ENCODE results near the gene CELF2. TPM values are rescaled to one million over a fixed set of nuclear protein-coding genes. Genes with fewer than 3 reads are reported as not detected.
"Not testable (repeated sequence)": the region's sequence is repeated elsewhere in the genome, so short reads cannot be mapped to it uniquely, and the experiment has no call there.

CELF2 gene
- total RNA-seq, 2 donors from 2014 or later: 10.4 to 11.2 TPM

DNA sequence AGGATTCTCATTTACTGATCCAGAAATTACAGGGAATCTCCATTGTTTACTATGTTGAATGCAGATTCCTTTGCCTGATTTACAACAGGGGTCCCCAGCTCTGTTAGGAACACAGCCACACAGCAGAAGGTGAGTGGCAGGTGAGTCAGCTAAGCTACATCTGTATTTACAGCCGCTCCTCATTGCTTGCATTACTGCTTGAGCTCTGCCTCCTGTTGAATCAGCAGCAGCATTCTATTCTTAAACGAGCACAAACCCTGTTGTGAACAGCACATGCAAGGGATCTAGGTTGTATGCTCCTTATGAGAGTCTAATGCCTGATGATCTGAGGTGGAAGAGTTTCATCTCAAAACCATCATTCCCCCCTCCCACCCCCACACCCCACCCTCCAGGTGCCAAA, 23.3 kb upstream of the CELF2 start:
- H3K4me3 ChIP-seq: no peak overlapping the region
- no peaks in the 10 kb centered on the region for H3K36me3 ChIP-seq (replicated peaks in 1 of 2; ENCODE audit: insufficient read depth in 1 of 2, low read depth in 2 of 2)
- no peak overlapping the region for H3K27ac ChIP-seq
- WGBS, 2 donors: 47 to 74% methylated on average over 2 of the region's 2 CpGs
- TF ChIP-seq, protein P1, sequence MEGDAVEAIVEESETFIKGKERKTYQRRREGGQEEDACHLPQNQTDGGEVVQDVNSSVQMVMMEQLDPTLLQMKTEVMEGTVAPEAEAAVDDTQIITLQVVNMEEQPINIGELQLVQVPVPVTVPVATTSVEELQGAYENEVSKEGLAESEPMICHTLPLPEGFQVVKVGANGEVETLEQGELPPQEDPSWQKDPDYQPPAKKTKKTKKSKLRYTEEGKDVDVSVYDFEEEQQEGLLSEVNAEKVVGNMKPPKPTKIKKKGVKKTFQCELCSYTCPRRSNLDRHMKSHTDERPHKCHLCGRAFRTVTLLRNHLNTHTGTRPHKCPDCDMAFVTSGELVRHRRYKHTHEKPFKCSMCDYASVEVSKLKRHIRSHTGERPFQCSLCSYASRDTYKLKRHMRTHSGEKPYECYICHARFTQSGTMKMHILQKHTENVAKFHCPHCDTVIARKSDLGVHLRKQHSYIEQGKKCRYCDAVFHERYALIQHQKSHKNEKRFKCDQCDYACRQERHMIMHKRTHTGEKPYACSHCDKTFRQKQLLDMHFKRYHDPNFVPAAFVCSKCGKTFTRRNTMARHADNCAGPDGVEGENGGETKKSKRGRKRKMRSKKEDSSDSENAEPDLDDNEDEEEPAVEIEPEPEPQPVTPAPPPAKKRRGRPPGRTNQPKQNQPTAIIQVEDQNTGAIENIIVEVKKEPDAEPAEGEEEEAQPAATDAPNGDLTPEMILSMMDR (IDR thresholded peaks at IDR 0.05): no peak
- no peak for TF ChIP-seq POLR2A (IDR thresholded peaks at IDR 0.05)
- H3K4me1 ChIP-seq: no peaks in the 10 kb centered on the region
- no peaks in the 10 kb centered on the region for H3K9me3 ChIP-seq
- intact Hi-C loops (cut with DNase I): no loop called here
- DNase-seq (no peak), ATAC-seq (no peak)
- no peaks in the 10 kb centered on the region for H3K27me3 ChIP-seq

DNA sequence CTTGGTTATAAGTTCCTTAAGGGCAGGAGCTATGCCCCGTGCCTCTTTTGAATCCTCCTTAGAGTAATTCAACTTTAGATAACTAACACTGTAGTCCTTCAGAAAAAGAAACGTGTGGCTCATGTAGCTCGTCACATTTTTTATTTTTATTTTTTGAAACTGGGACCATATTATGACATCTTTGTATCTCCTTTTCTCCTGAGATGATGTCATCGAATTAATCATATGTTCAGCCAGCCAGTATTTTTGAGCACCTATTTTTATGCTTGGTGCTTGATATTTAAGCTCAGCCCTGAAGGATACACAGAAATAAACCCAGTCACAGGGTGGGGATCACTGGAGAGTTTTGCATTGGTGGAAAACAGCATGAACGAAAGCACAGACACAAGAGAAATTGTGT, 22.6 kb upstream of the CELF2 start:
- Histone ChIP-seq H3K4me1 (no peaks in the 10 kb centered on the region), H3K9me3 (no peaks in the 10 kb centered on the region), H3K27me3 (no peaks in the 10 kb centered on the region), H3K27ac (no peak overlapping the region), H3K4me3 (no peak overlapping the region), H3K36me3 (replicated peaks in 1 of 2; ENCODE audit: insufficient read depth in 1 of 2, low read depth in 2 of 2) (no peaks in the 10 kb centered on the region)
- TF ChIP-seq POLR2A (IDR thresholded peaks at IDR 0.05): no peak
- TF ChIP-seq, protein P1 (IDR thresholded peaks at IDR 0.05): no peak
- DNase-seq (no peak), ATAC-seq (no peak)
- intact Hi-C loops (cut with DNase I): no loop called here
- 53 to 66% methylated on average over 5 of the region's 5 CpGs for WGBS, 2 donors

DNA sequence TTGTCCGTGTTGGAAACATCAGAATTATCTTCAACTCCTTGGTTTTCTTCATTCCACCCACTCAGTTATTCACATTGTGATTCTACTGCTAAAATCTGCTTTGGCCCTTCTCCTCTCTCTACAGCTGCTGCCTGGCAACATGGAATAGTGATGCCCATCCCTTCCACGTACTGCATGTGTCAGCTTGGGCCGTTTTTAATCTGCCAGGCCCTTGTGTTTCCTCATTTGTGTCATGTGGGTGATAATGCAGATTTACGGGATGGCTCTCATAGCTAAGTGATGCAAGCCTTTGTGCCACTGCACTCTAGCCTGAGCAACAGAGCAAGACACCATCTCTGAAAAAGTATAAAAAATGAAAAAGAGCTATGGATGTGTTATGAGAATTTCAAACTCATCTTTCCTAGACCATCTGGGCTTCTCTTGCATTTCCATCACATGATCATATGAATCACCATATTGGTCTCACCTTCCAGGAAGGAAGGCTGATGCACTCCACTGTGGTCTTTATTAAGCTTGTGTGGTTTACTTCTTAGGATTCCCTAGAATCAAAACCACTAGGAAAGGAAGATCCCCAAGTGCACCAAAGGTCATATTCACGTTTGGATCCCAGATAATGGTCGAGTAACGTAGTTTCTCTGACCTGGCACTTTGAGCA, 20.6 kb upstream of the CELF2 start:
- no peak for ATAC-seq
- Histone ChIP-seq H3K27me3 (no peaks in the 10 kb centered on the region), H3K9me3 (no peaks in the 10 kb centered on the region), H3K4me1 (no peaks in the 10 kb centered on the region), H3K36me3 (replicated peaks in 1 of 2; ENCODE audit: insufficient read depth in 1 of 2, low read depth in 2 of 2) (no peaks in the 10 kb centered on the region), H3K27ac (no peak overlapping the region), H3K4me3 (no peak overlapping the region)
- WGBS, 2 donors: 52 to 57% methylated on average over 7 of the region's 7 CpGs
- intact Hi-C loops (cut with DNase I): no loop called here
- TF ChIP-seq POLR2A (IDR thresholded peaks at IDR 0.05): no peak
- TF ChIP-seq, protein P1 (IDR thresholded peaks at IDR 0.05): no peak
- DNase-seq: no peak

DNA sequence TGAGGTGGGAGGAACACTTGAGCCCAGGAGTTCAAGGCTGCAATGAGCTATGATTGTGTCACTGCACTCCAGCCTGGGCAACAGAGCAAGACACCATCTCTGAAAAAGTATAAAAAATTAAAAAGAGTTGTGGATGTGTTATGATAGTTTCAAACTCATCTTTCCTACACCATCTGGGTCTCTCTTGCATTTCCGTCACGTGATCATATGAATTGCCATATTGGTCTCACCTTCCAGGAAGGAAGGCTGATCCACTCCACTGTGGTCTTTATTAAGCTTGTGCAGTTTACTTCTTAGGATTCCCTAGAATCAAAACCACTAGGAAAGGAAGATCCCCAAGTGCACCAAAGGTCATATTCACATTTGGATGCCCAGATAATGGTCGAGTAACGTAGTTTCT, 18.2 kb upstream of the CELF2 start:
- ATAC-seq; DNase-seq; H3K4me1 ChIP-seq; H3K4me3 ChIP-seq; intact Hi-C loops (cut with DNase I); H3K27ac ChIP-seq; H3K9me3 ChIP-seq; H3K36me3 ChIP-seq (replicated peaks in 1 of 2; ENCODE audit: insufficient read depth in 1 of 2, low read depth in 2 of 2); H3K27me3 ChIP-seq: not testable (repeated sequence)
- 79 to 87% methylated on average over 4 of the region's 4 CpGs for WGBS, 2 donors

DNA sequence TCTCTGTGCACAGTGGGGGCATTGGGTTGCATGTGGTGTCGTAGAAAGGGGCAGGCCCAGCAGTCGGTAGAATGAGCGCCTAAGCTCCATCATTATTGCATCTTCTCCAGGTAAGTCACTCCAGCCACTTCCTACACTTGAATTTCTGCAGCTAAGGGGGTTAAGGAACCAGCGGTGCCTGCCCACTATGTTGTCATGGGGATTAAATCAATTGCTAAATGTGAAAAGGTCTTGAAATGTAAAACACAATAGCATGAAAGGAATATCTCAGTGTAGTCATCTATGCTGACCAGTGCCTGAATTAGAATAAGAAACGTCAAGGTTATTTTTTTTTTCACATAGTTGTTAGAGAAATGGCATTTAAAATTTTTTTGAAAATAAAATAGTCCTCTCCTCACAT, 15.2 kb upstream of the CELF2 start:
- ATAC-seq (no peak), DNase-seq (no peak)
- H3K9me3 ChIP-seq: no peaks in the 10 kb centered on the region
- H3K4me1 ChIP-seq: no peaks in the 10 kb centered on the region
- H3K36me3 ChIP-seq (replicated peaks in 1 of 2; ENCODE audit: insufficient read depth in 1 of 2, low read depth in 2 of 2): no peaks in the 10 kb centered on the region
- TF ChIP-seq POLR2A (IDR thresholded peaks at IDR 0.05): no peak
- TF ChIP-seq, protein P1 (IDR thresholded peaks at IDR 0.05): no peak
- intact Hi-C loops (cut with DNase I): no loop called here
- 64 to 73% methylated on average over 5 of the region's 5 CpGs for WGBS, 2 donors
- no peaks in the 10 kb centered on the region for H3K27me3 ChIP-seq
- H3K4me3 ChIP-seq: no peak overlapping the region
- H3K27ac ChIP-seq: no peak overlapping the region

All from body of pancreas (tissue), 4 donors.